ENCODE measurements around the gene HUNK.
"Not testable (repeated sequence)": the region's sequence is repeated elsewhere in the genome, so short reads cannot be mapped to it uniquely, and the experiment has no call there.

Gene HUNK

DNA sequence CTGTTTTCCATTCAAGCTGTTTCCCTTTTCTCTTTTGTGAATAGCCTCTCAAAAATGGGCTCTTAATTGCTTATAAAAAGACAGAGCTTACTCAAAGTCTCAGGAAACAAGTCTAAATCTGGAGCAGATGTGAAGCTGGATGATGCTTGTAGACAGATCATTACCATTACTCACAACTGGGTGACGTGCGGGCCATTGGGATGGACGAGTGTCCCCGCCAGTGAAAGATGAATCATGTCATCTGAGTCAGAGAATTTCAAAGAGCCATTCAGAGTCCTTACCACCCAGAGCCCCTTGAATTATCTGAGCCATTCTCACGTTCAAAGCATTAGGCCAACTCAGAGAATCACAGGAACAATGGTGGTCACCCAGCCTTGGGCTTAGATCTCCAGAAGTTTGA is 134.6 kb downstream of the HUNK start:
- DNase-seq = no peak

DNA sequence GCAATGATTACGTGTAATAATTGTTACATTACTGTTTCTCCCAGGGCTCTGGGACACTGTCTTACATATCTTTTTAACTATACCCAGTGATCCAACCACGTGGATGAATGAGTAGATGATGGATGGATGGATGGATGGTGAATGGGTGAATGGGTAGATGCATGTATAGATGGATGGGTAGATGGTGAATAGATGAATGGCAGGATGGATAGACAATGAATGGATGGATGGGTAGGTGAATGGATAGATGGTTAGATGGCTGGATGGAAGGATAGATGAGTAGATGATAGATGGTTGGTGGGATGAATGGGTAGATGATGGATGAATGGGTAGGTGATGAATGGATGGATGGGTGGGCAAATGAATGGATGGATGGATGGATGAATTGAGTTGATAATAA is 135.9 kb downstream of the HUNK start:
- no peak for DNase-seq

DNA sequence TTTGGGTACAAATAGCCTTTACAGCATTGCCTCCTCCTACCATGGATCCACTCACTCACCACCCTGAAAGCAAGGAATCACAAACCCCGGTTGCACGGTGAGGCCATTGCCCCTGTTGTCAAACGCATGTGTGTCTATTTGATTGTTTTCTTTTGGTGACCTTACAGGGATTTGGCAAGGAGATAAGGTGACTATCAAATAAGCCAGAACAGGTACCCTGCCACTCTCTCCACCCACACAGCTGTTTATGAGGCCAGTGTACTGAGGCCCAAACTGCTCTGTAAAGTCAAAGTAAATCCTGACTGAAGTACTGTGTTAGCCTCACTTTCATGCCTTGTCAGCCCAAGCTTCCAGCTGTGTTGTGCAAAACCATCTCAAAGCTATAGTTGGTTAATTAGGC is 136.4 kb downstream of the HUNK start:
- DNase-seq = no peak

DNA sequence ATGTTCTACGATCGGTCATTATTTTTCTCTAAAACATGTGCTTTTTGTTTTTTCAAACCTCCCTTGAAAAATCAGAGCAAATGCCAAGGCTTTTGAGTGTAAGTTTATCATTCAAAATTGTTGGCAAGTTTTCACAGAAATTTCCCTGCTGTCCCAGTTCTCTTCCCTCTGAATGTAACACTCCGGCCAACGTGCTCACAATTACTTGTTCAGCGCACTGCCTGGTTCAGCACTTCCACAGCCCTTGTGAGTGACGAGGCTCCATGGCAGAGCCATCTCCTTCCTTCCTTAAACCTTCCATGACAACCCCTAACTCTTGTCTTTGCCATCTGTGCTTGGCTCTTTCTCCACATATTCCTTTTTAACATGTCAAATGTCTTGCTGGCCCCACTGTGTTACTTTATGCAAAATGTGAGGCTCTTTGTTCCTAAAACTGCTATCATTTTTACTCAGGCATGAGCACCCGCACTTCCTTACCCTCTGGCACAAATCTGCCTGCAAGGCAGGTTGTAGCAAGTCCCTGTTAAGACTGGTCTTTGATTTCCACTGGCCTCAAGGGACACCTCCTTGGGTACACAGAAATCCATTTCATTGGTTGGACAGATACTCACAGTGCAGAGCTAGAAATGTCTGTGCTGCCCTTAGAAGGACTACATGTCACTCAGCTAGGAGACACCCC is 142.8 kb downstream of the HUNK start:
- DNase-seq = no peak

DNA sequence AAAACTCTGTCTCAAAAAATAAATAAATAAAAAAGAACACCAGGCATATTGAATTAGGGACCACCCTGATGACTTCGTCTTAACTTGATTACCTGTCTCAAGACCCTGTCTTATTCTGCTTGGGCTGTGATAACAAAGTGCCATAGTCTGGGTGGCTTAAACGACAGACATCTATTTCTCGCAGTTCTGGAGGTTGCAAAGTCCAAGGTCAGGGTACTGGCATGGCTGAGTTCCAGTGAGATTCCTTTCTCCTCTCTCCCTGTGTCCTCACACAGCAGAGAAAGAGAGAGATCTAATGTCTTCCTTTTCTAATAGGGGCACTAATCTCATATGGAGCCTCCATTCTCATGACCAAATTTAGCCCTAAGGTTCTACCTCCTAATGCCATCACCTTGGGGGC is 145.6 kb downstream of the HUNK start:
- DNase-seq = no peak

DNA sequence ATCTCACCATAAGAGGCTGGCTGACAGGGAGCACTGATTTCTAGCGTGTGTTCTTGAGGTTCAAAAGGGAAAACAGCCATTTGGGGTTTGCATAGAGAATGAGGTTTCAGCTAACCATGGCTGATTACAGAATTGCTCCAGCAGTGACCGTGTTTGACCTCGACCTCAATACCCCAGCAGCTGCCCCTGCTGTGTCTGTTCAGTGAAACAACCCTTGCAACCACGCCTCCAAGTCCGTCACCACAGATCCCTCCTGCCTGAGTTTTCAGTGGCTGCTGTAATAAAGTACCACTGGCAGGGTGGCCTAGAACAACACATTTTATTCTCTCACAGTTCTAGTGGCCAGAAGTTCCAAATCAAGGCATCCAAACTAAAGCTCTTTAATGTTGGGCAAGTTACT is 147.7 kb downstream of the HUNK start:
- no peak for DNase-seq

DNA sequence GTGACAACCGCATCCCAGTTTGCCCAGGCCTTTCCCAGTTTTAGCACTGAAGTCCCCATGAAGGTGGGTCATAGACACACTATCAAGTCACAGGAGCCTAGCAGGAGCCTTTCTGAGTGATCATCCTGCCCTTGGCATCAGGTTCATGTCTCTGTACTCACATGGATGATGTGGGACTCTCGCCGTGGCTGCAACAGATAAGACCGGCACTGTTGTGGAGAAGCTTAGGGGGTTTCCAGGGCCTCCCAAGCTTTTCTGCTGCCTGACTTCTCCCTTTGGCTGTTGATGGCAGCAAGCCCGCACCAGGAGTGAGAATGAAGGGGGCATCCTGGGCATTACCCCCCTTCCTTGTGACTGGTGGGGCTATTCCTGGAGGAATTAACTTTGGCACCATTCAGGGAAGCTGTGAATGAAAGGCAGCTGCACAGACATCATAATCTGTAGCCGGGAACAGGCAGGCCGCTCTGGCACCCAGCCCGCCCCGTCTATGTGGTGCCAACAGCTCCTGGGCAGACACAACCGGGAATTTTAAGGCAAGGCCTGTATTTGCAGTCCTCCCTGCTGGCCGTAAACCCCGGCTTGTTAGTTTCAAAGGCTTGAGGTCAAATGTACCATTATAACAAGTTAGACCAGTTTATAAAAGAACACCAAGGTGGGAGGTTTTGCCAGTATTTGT is 148.6 kb downstream of the HUNK start:
- DNase-seq = no peak

DNA sequence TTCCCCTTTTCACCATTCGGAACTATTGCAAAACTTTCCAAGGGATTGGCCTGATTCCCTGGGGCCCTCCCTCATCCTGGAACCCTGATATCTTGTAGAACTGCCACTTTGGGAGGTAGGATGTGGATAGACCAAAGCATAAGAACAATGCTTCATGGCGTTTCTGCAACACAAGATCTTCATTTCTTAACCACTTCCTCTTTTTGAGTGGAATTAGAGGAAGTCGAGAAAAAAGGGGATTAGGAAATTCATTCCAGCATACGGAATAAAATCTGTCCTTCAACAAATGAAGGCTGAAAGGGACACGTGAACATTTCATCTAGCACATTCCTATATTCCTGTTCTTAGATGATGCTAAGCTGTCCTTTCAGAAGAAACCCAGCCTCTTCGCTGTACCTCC is 149.3 kb downstream of the HUNK start:
- no peak for DNase-seq

DNA sequence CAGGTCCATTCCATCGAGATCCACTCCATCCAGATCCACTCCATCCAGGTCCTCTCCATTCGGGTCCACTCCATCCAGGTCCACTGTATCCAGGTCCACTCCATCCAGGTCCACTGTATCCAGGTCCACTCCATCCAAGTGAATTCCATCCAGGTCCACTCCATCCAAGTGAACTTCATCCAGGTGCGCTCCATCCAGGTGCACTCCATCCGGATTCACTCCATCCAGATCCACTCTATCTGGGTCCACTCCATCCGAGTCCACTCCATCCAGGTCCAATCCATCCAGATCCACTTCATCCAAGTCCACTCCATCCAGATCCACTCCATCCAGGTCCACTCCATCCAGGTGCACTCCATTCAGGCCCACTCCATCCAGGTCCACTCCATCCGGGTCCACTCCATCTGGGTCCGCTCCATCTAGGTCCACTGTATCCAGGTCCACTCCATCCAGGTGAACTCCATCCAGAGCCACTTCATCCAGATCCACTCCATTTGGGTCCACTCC is 157.4 kb downstream of the HUNK start:
- no peak for DNase-seq

DNA sequence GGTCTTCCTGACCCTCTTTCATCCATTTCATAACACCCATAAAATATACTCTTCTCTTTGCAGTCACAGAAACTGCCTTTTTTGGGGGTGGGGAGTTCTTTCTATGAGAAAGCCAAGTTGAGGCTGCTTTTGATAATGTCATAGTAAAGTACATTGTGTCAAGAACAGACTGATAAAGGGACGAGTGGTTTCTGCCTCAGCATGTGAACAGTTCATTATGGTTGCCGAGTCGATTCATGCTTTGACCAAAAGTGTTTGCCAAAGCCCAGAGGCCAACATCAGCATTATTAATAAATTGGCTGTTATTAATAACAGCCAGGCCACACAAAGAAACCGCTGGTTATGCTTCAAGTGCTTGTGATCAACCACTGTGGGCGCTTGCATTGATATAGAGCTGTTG is 162.0 kb downstream of the HUNK start:
- DNase-seq = no peak

DNA sequence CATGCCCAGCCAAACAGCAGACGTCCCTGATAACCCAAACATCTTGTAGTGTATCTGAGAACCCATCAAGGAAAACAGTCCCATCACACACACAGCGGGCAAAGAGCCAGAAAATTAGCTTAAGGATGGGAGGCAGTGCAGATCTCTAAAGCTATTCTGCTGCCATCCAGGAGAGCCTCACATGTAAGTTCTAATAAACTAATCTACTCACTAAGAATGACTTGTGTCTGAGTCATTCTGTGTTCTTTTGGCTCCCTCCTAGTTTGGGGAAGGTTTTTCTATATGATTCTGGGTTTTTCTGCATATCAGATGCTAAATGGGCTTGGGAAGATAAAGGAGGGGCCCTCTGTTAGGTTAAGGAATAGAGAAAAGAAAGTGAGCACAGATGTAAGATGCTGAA is 162.8 kb downstream of the HUNK start:
- DNase-seq = no peak

DNA sequence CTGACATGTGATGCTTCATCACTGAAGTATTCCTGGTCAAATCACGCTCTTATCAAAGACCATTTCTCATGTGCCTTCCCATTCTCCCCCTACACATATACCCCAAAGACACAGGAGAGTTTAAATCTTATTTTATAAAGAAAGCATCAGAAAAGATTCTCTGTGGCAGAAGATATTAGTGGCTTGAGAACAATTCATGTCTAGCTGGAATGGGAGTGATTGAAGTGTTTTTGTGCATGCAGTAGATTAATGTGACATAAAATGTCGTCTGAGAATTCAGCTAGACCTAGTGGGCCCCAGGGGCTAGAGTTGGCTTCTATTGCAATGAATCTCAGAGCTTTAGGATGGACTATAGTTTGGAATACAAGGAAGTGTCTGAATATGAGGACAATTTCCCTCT is 163.9 kb downstream of the HUNK start:
- DNase-seq = no peak

DNA sequence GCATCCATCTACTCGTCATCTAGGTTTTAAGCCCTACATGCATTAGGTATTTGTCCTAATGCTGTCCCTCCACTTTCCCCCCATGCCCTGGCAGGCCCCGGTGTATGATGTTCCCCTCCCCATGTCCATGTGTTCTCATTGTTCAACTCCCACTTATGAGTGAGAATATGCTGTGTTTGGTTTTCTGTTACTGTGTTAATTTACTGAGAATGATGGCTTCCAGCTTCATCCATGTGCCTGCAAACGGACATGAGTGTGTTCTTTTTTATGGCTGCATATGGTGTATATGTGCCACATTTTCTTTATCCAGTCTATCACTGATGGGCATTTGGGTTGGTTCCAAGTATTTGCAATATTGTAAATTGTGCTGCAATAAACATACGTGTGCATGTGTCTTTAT is 165.9 kb downstream of the HUNK start:
- DNase-seq = not testable (repeated sequence)

DNA sequence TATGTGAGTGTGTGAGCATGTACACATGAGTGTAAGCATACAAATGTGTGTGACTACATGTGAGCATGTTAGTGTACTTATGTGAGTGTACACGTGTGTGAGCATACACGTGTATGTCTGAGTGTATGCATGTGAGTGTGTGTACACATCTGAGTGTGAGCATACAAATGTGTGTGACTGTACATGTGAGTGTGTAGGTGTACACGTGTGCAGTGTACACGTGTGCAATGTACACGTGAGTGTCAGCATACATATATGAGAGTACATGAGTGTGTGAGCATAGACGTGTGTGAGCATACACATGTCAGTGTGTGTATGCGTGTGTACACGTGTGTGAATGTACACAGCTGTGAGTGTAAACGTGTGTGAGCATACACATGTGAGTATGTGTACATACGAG is 170.6 kb downstream of the HUNK start:
- DNase-seq = no peak

DNA sequence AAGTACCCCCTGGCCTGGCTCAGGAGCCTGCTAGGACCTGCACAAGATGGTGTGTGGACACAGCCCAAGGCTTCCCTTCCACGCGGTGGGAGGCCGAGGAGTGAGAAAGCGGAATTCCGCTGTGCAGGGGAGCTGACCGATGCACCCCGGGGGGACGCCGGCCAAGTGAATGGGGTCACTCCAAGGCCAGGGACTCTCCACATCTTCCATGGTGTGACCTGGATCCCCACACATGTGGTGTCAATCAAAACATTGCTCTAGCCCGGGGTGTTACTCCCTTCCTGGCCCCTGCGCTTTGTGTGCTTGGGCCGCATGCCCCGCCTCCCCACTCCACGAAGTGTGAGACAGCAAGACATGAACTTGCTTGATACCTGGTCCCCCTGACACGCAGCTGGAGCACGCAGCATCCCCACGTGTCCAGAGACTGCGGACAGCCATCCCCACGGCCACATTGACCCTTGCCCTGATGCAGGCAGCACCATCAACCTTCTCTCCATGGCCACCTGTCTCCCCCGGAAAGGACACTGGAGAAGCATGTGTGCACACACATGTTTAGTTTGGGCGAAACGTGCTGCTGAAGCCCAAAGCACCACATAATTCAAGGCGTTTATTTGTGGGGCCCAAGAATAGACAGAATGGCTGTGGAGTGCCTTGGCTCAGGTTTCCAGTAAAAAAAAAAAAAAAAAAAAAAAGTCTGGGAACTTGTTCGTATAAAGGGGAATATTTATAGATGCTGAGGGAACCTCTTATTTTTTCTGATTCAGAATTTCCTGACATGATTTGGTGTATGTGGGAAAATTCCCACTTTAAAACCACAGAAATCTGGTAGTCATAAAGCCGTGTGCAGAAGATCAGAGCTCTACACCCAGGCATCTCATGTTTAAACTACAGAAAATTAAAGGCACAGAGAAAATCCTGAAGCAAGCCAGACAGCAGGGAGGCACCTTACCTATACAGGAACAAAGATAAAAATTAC is 171.7 kb downstream of the HUNK start:
- no peak for DNase-seq

DNA sequence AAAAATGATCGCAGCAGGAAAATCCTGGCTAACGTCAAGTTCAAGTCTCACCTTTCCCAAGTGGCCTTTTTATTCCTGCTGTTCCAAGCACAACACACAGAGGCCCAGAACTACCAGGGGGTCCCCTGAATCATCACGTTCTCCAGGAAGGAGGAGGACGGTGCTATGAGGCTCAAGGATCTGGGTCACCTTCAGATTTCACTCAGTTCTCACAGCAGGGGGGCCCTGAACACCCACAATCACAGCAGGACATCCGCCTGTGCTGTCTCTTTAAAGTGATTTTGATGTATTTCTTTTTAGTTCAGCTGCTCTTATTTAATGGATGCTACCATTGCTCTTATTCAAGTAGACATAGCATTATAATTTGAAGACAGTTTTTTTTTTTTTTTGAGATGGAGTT is 173.4 kb downstream of the HUNK start:
- DNase-seq = no peak

DNA sequence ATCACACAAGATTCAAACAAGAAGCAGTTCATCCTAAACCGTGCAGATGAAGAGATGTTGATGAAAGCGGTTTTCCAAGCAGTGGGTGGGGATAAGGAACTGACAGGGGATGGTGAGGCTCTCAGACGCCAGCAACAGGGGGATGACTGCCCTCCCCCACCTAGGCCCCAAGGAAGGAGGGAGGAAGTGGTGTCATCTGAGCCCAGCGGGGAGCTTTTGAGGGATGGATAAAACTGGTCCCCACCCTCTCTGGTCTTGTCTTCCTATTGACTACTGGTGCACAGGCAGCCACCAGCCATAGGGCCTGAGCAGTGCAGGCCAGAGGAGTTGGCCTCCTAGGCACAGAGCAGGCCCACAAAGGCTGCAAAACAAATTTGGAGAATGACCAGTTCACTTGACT is 175.5 kb downstream of the HUNK start:
- no peak for DNase-seq

Data from NCI-H1930 (cell line).